H1 (cell line): ENCODE measurements around the gene CIT. TPM values are rescaled to one million over a fixed set of nuclear protein-coding genes. Genes with fewer than 3 reads are reported as not detected.

Experiments
- CTCF ChIA-PET: fragments of 300-600 bp; sonication (Branson Sonifier 250); formaldehyde crosslinking; loops from one replicate; lab custom pipeline; 2021; ENCODE audit not compliant: partially characterized antibody; lab: Charles Lee
- POLR2A ChIA-PET: fragments of 300-600 bp; sonication (Branson Sonifier 250); formaldehyde crosslinking; loops from one replicate; lab custom pipeline; 2021; ENCODE audit warnings: inconsistent platforms; ENCODE audit not compliant: partially characterized antibody; lab: Charles Lee
- DNase-seq, 2 experiments: peaks; one replicate each; pipeline versions ENCODE4 v3.0.0 to v3.0.0-alpha.2; 2010 to 2022; ENCODE audit warnings: low spot score in 2 of 2, low read depth in 1 of 2, mixed read lengths in 1 of 2
- FAIRE-seq: peaks from 2 replicates; lab custom pipeline; 2011; peaks lifted over from hg19 to GRCh38; lab: Jason Lieb, UNC
- H2AFZ ChIP-seq: 2 replicates; pipeline ENCODE4 v1.8.1; 2012; ENCODE audit warnings: low read length, inconsistent platforms
- H2AK5ac ChIP-seq: 2 replicates; pipeline ENCODE4 v1.6.1; 2013; ENCODE audit warnings: low read depth, low read length
- H2BK120ac ChIP-seq: replicated peaks from 2 replicates; pipeline ENCODE3; 2013; ENCODE audit warnings: low read depth, low read length, inconsistent platforms
- H2BK12ac ChIP-seq: 2 replicates; pipeline ENCODE4 v1.6.1; 2013; ENCODE audit warnings: low read depth, low read length
- H2BK15ac ChIP-seq: 2 replicates; pipeline ENCODE4 v1.6.1; 2013; ENCODE audit warnings: low read length
- H2BK20ac ChIP-seq: 2 replicates; pipeline ENCODE4 v1.6.1; 2013; ENCODE audit warnings: low read length
- H2BK5ac ChIP-seq: 2 replicates; pipeline ENCODE4 v1.6.1; 2013; ENCODE audit warnings: low read depth, low read length
- H3K14ac ChIP-seq: 2 replicates; pipeline ENCODE4 v1.6.1; 2013; ENCODE audit warnings: inconsistent platforms; ENCODE audit not compliant: insufficient read length
- H3K18ac ChIP-seq: 2 replicates; pipeline ENCODE4 v1.6.1; 2013; ENCODE audit warnings: low read length; ENCODE audit errors: extremely low read depth
- H3K23ac ChIP-seq: 2 replicates; pipeline ENCODE4 v1.6.1; 2013; ENCODE audit warnings: inconsistent platforms; ENCODE audit not compliant: insufficient read length
- H3K23me2 ChIP-seq: 2 replicates; pipeline ENCODE4 v1.6.1; 2013; ENCODE audit warnings: low read depth, low read length
- H3K27ac ChIP-seq: 2 replicates; pipeline ENCODE4 v1.6.1; 2011; ENCODE audit warnings: low read depth, low read length, inconsistent platforms
- H3K27me3 ChIP-seq, 4 experiments: replicated peaks in 1 of 4; 1 replicate in 1 of 4; 2 replicates in 3 of 4; pipeline versions ENCODE4 v1.6.1 to v1.8.1; 2011 to 2013; ENCODE audit warnings: low read length in 3 of 4, mild to moderate bottlenecking in 3 of 4, inconsistent platforms in 2 of 4, mixed read lengths in 2 of 4, moderate library complexity in 1 of 4; ENCODE audit not compliant: control insufficient read depth in 3 of 4, insufficient read depth in 3 of 4; ENCODE audit errors: extremely low read depth in 1 of 4
- H3K36me3 ChIP-seq, 4 experiments: 2 replicates each; pipeline versions ENCODE4 v1.6.1 to v1.8.1; 2011 to 2013; ENCODE audit warnings: mild to moderate bottlenecking in 4 of 4, low read length in 3 of 4, moderate library complexity in 2 of 4, control low read depth in 1 of 4, inconsistent platforms in 1 of 4; ENCODE audit not compliant: insufficient read depth in 4 of 4, control insufficient read depth in 2 of 4
- H3K4ac ChIP-seq: replicated peaks from 2 replicates; pipeline ENCODE3; 2013; ENCODE audit warnings: low read length, low read depth, mixed read lengths, inconsistent platforms; ENCODE audit not compliant: insufficient read length
- H3K4me1 ChIP-seq, 4 experiments: replicated peaks in 1 of 4; 1 replicate in 1 of 4; 2 replicates in 3 of 4; pipeline versions ENCODE4 v1.6.1 to v1.8.1; 2011 to 2013; ENCODE audit warnings: low read length in 3 of 4, inconsistent platforms in 2 of 4, mixed read lengths in 1 of 4; ENCODE audit not compliant: insufficient read depth in 4 of 4, control insufficient read depth in 3 of 4
- H3K4me2 ChIP-seq, 2 experiments: 2 replicates each; pipeline versions ENCODE4 v1.6.1 to v1.8.1; 2011 to 2013; ENCODE audit warnings: low read depth in 2 of 2, low read length in 2 of 2, control low read depth in 1 of 2, inconsistent platforms in 1 of 2, mild to moderate bottlenecking in 1 of 2; ENCODE audit not compliant: insufficient read depth in 1 of 2
- H3K4me3 ChIP-seq, 4 experiments: fragments of 200-600, 300-600 bp in 1 of 4; sonication (generic), shearing (Covaris generic), sonication (Bioruptor Twin) in 1 of 4; 2 replicates each; pipeline versions ENCODE4 v1.5.1 to v1.8.1; 2011 to 2016; ENCODE audit warnings: low read length in 4 of 4, low read depth in 3 of 4, control low read depth in 2 of 4, inconsistent platforms in 2 of 4, mild to moderate bottlenecking in 2 of 4, mixed read lengths in 1 of 4, moderate library complexity in 1 of 4; ENCODE audit not compliant: insufficient read depth in 2 of 4; ENCODE audit errors: extremely low read depth in 1 of 4
- H3K56ac ChIP-seq: replicated peaks from 2 replicates; pipeline ENCODE3; 2013; ENCODE audit warnings: low read depth, mild to moderate bottlenecking, mixed read lengths, low read length, inconsistent platforms; ENCODE audit not compliant: insufficient read length
- H3K79me1 ChIP-seq: 2 replicates; pipeline ENCODE4 v1.6.1; 2013; ENCODE audit warnings: low read depth, low read length, control low read depth
- H3K79me2 ChIP-seq, 2 experiments: 2 replicates each; pipeline versions ENCODE4 v1.6.1 to v1.8.1; 2012 to 2013; ENCODE audit warnings: low read length in 2 of 2, mild to moderate bottlenecking in 2 of 2, inconsistent platforms in 1 of 2; ENCODE audit not compliant: insufficient read depth in 2 of 2, control insufficient read depth in 1 of 2
- H3K9ac ChIP-seq, 4 experiments: replicated peaks in 1 of 4; 1 replicate in 1 of 4; 2 replicates in 3 of 4; pipeline versions ENCODE4 v1.6.1 to v1.8.1; 2011 to 2013; ENCODE audit warnings: low read depth in 3 of 4, low read length in 3 of 4, control low read depth in 2 of 4, mild to moderate bottlenecking in 2 of 4, moderate library complexity in 2 of 4, inconsistent platforms in 1 of 4; ENCODE audit errors: extremely low read depth in 1 of 4
- H3K9me3 ChIP-seq, 2 experiments: 2 replicates each; pipeline versions ENCODE4 v1.6.1 to v1.8.1; 2012 to 2013; ENCODE audit warnings: mild to moderate bottlenecking in 2 of 2, moderate library complexity in 2 of 2, control low read depth in 1 of 2, inconsistent platforms in 1 of 2, low read depth in 1 of 2, low read length in 1 of 2, mixed read lengths in 1 of 2; ENCODE audit not compliant: insufficient read depth in 2 of 2
- H4K20me1 ChIP-seq, 2 experiments: replicated peaks in 1 of 2; 2 replicates each; pipeline versions ENCODE3 to v1.8.1; 2011 to 2013; ENCODE audit warnings: inconsistent platforms in 2 of 2, low read length in 2 of 2, mild to moderate bottlenecking in 1 of 2; ENCODE audit not compliant: insufficient read depth in 2 of 2, control insufficient read depth in 1 of 2
- H4K5ac ChIP-seq: 2 replicates; pipeline ENCODE4 v1.6.1; 2013; ENCODE audit warnings: low read length, low read depth, mixed read lengths, inconsistent platforms; ENCODE audit not compliant: insufficient read length
- H4K8ac ChIP-seq: 2 replicates; pipeline ENCODE4 v1.8.0; 2013; ENCODE audit warnings: mild to moderate bottlenecking, moderate library complexity, low read length, inconsistent platforms; ENCODE audit not compliant: insufficient read depth; ENCODE audit errors: extremely low read depth
- H4K91ac ChIP-seq: replicated peaks from 2 replicates; pipeline ENCODE3; 2013; ENCODE audit warnings: low read length, mixed read lengths, inconsistent platforms; ENCODE audit not compliant: insufficient read length
- BCL11A ChIP-seq, 2 experiments: IDR thresholded peaks; one replicate each; pipeline ENCODE4 v1.6.1; 2011; ENCODE audit warnings: low read depth in 2 of 2, low read length in 2 of 2, mild to moderate bottlenecking in 2 of 2
- CHD2 ChIP-seq: IDR thresholded peaks from 2 replicates; pipeline ENCODE4 v1.6.1; 2012; ENCODE audit warnings: low read length, improper control_type of control experiment
- HDAC2 ChIP-seq, 2 experiments: fragments of 300-600 bp in 1 of 2; sonication (generic) in 1 of 2; IDR thresholded peaks; 2 replicates each; pipeline ENCODE4 v1.6.1; 2011 to 2012; ENCODE audit warnings: low read depth in 2 of 2, low read length in 2 of 2, mild to moderate bottlenecking in 2 of 2, moderate library complexity in 2 of 2, borderline replicate concordance in 1 of 2, inconsistent platforms in 1 of 2
- NRF1 ChIP-seq: IDR thresholded peaks from 2 replicates; pipeline ENCODE4 v1.6.1; 2011; ENCODE audit warnings: mild to moderate bottlenecking, low read depth, low read length, improper control_type of control experiment
- SIRT6 ChIP-seq: IDR thresholded peaks from one replicate; pipeline ENCODE4 v1.7.1; 2012; ENCODE audit warnings: low read length, inconsistent platforms
- SP1 ChIP-seq: IDR thresholded peaks from 2 replicates; pipeline ENCODE4 v1.6.1; 2011; ENCODE audit warnings: low read depth, low read length
- SP4 ChIP-seq: IDR thresholded peaks from 2 replicates; pipeline ENCODE4 v1.6.1; 2012; ENCODE audit warnings: low read length, inconsistent platforms
- TAF7 ChIP-seq: optimal IDR thresholded peaks from 2 replicates; pipeline ENCODE3; 2011; ENCODE audit warnings: low read depth, mild to moderate bottlenecking, inconsistent platforms, low read length, moderate library complexity, borderline replicate concordance
- TBP ChIP-seq: IDR thresholded peaks from 2 replicates; pipeline ENCODE4 v1.6.1; 2011; ENCODE audit warnings: low read depth, low read length, improper control_type of control experiment
- ZNF274 ChIP-seq: IDR thresholded peaks from 2 replicates; pipeline ENCODE4 v1.7.0; 2012; ENCODE audit warnings: low read length, borderline replicate concordance; ENCODE audit errors: extremely low read depth
- whole genome bisulfite sequencing, 2 experiments: shearing (Covaris generic) in 1 of 2; methylation state at CpG; one replicate each; pipeline versions ENCODE4 v1.1.6 to v1.1.7; 2013 to 2015; ENCODE audit warnings: low lambda C conversion rate in 2 of 2, mixed read lengths in 2 of 2, inconsistent platforms in 1 of 2, low coverage in 1 of 2, missing lambda C conversion rate in 1 of 2; ENCODE audit not compliant: insufficient replicate concordance in 2 of 2, insufficient coverage in 1 of 2, insufficient read length in 1 of 2; ENCODE audit errors: extremely low coverage in 1 of 2, missing lambda C conversion rate in 1 of 2; 5-methylcytosine and 5-hydroxymethylcytosine counted together
- polyA plus RNA-seq, 7 experiments: library from polyadenylated mRNA; depleted of rRNA in 3 of 7; stranded (reverse) in 5 of 7; unstranded in 2 of 7; fragments of >200 nt in 5 of 7; fragments of 200-250 nt in 2 of 7; gene quantifications; 1 replicate in 5 of 7; 2 replicates in 1 of 7; 4 replicates in 1 of 7; pipeline versions ENCODE4 v1.2.1 to v1.2.3, GENCODE V29; 2011 to 2013; ENCODE audit warnings: missing spikeins in 2 of 7, mixed read lengths in 2 of 7
- total RNA-seq: library from RNA; stranded (reverse); fragmentation: NEBNext Ultra II Directional; extraction: Animal tissue kit (Norgen Biotek cat#: 25700); gene quantifications from 2 replicates; pipeline ENCODE4 v1.2.1, GENCODE V29; 2021
- TF ChIP-seq, protein P1 (sequence below): IDR thresholded peaks from 2 replicates; pipeline ENCODE4 v1.6.1; 2011; ENCODE audit warnings: low read depth, mild to moderate bottlenecking, low read length; ENCODE audit not compliant: insufficient read depth

Gene CIT
- total and polyA plus RNA-seq, 2 of the 8 experiments (the other 6 are each of a cell fraction or from before 2014, with no cell fraction given): 17.1 to 60.9 TPM

DNA sequence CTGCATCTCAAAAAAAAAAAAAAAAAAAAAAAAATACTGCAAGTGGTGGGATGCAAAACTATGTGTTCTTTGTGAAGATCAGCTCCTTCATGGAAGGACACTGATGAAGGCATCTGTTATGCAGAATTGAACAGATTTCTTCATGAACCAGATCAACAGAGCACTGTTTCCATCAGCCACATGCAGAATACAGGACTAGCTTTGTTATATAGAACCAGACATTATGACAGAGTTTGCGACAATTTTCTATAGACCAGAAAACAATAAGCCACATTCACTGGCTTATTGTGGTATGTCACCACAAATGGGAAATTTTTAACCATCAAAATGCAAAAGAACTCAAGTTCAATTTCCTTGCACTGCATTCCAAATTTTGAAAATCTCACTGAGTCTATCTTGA, 34.7 kb downstream of the CIT start:
- Histone ChIP-seq H2BK20ac (no peak overlapping the region), H3K79me2 (no peaks in the 10 kb centered on the region), H3K4me3 (no peak overlapping the region), H4K5ac (no peak overlapping the region), H2BK15ac (no peak overlapping the region), H3K23me2 (no peaks in the 10 kb centered on the region), H2BK12ac (no peak overlapping the region), H2AFZ (no peak overlapping the region), H3K27ac (no peak overlapping the region), H3K14ac (no peak overlapping the region), H3K23ac (no peak overlapping the region), H4K20me1 (no peaks in the 10 kb centered on the region), H3K4me2 (no peak overlapping the region), H3K36me3 (peaks cover 0 to 19% (median 9%) of the 10 kb centered on the region in 4 experiments; a peak in 4 of 8 replicates), H4K91ac (no peak overlapping the region), H3K9me3 (no peaks in the 10 kb centered on the region), H3K4me1 (no peaks in the 10 kb centered on the region), H2BK120ac (no peak overlapping the region), H2AK5ac (no peak overlapping the region), H2BK5ac (no peak overlapping the region), H4K8ac (no peak overlapping the region), H3K27me3 (no peaks in the 10 kb centered on the region), H3K9ac (no peak overlapping the region), H3K18ac (no peak overlapping the region), H3K56ac (no peak overlapping the region), H3K79me1 (peaks cover 2% of the 10 kb centered on the region; the same call in 1 of the 2 replicates), H3K4ac (no peak overlapping the region)
- DNase-seq: no peak
- TF ChIP-seq SP1: no peak
- no peak for TF ChIP-seq BCL11A (IDR thresholded peaks at IDR 0.05; ENCODE audit: low read depth in 2 of 2, low read length in 2 of 2)
- TF ChIP-seq, protein P1, sequence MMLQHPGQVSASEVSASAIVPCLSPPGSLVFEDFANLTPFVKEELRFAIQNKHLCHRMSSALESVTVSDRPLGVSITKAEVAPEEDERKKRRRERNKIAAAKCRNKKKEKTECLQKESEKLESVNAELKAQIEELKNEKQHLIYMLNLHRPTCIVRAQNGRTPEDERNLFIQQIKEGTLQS: no peak
- no peak for TF ChIP-seq NRF1
- TF ChIP-seq ZNF274: no peak
- TF ChIP-seq HDAC2 (IDR thresholded peaks at IDR 0.05; ENCODE audit: borderline replicate concordance in 1 of 2, low read depth in 2 of 2, low read length in 2 of 2): no peak
- no peak for TF ChIP-seq CHD2
- no peak for TF ChIP-seq SP4
- TF ChIP-seq TBP: no peak
- TF ChIP-seq SIRT6: no peak
- no peak for TF ChIP-seq TAF7
- WGBS, 2 experiments: 100% methylated on average over 1 of the region's 1 CpG; no CpG with 5 or more reads in 1 of the 2 experiments
- ChIA-PET POLR2A (no interaction called here), CTCF (no interaction called here)
- FAIRE-seq: no peak
